ENCODE results near the gene TMEM62.
"Not testable (repeated sequence)": the region's sequence is repeated elsewhere in the genome, so short reads cannot be mapped to it uniquely, and the experiment has no call there.

The TMEM62 gene

GRCh38 chr15:43125100-43125661, 8.2 kb upstream of the TMEM62 start:
- no peak for DNase-seq

- no peak for DNase-seq
Measured at GRCh38 chr15:43126356-43126755, 7.0 kb upstream of the TMEM62 start.

- peak; percentile 61 for DNase-seq
Measured at GRCh38 chr15:43127752-43128151, 5.6 kb upstream of the TMEM62 start.

GRCh38 chr15:43128174-43128979, 5.0 kb upstream of the TMEM62 start:
- not testable (repeated sequence) for DNase-seq

GRCh38 chr15:43128980-43129335, 4.4 kb upstream of the TMEM62 start:
- DNase-seq = no peak

GRCh38 chr15:43132830-43133429, 456 bp upstream of the TMEM62 start:
- DNase-seq = no peak

GRCh38 chr15:43134157-43134635, 810 bp downstream of the TMEM62 start:
- no peak for DNase-seq

GRCh38 chr15:43135351-43135750, 2.0 kb downstream of the TMEM62 start:
- no peak for DNase-seq

GRCh38 chr15:43143203-43143941, 10.0 kb downstream of the TMEM62 start:
- DNase-seq = no peak

- DNase-seq = no peak
Measured at GRCh38 chr15:43144512-43144911, 11.1 kb downstream of the TMEM62 start.

- no peak for DNase-seq
Measured at GRCh38 chr15:43146184-43146583, 12.8 kb downstream of the TMEM62 start.

GRCh38 chr15:43150191-43150929, 17.0 kb downstream of the TMEM62 start:
- DNase-seq = no peak

GRCh38 chr15:43151688-43152087, 18.3 kb downstream of the TMEM62 start:
- no peak for DNase-seq

- no peak for DNase-seq
Measured at GRCh38 chr15:43153269-43153668, 19.9 kb downstream of the TMEM62 start.

GRCh38 chr15:43165801-43166325, 32.5 kb downstream of the TMEM62 start:
- no peak for DNase-seq

- DNase-seq = not testable (repeated sequence)
Measured at GRCh38 chr15:43167261-43167660, 33.9 kb downstream of the TMEM62 start.

- no peak for DNase-seq
Measured at GRCh38 chr15:43168192-43169107, 35.1 kb downstream of the TMEM62 start.

- DNase-seq = no peak
Measured at GRCh38 chr15:43169888-43170287, 36.5 kb downstream of the TMEM62 start.

GRCh38 chr15:43175656-43176309, 42.4 kb downstream of the TMEM62 start:
- not testable (repeated sequence) for DNase-seq

- DNase-seq = not testable (repeated sequence)
Measured at GRCh38 chr15:43177147-43177546, 43.8 kb downstream of the TMEM62 start.

- no peak for DNase-seq
Measured at GRCh38 chr15:43183270-43183669, 49.9 kb downstream of the TMEM62 start.
